HG03108 (cell line): ENCODE results near the gene RFX4.

Source experiments
- ATAC-seq: cut with Tn5 transposase; IDR thresholded peaks from one replicate; pipeline ENCODE4 v1.9.1; 2021; ENCODE audit warnings: moderate library complexity; ENCODE audit not compliant: unreplicated experiment

RFX4 gene

GRCh38 chr12:106758349-106759110, 175.7 kb downstream of the RFX4 start:
- no peak for ATAC-seq

DNA sequence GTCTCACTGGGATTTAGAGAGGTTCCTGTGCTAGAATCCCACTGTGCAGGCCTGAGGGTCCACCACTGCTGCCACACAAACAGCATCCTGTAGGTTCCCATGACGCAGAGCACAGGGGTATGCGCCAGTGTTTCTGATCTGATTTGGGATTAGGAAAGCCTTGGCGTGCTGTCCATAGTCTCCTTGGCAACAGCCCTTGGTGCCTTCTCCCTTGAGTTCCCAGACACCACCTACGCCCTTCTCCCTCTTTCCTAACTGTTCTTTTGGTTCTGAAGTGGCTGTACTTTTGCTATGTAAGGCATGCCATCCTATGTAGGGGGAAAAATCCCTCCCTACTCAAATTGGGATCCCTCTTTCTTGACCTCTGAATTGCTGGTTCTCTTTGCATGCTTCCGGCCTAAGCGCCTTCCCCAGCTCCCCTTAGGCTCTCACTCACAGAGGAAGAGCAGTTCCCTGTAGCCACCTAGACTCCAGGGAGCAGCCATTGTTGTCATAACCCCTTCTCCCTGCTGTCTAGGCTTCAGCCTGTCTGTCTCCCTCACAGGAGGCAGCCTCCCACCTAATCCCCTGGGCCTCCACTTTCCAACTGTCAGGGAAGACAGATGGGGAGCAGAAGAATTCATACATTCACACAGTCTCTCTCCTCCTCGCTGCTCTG, 176.9 kb downstream of the RFX4 start:
- no peak for ATAC-seq

- peak; percentile 96 for ATAC-seq
Measured at GRCh38 chr12:106760184-106760531, 177.4 kb downstream of the RFX4 start.

- ATAC-seq, result no peak
Measured at GRCh38 chr12:106764220-106764619, 181.4 kb downstream of the RFX4 start.

DNA sequence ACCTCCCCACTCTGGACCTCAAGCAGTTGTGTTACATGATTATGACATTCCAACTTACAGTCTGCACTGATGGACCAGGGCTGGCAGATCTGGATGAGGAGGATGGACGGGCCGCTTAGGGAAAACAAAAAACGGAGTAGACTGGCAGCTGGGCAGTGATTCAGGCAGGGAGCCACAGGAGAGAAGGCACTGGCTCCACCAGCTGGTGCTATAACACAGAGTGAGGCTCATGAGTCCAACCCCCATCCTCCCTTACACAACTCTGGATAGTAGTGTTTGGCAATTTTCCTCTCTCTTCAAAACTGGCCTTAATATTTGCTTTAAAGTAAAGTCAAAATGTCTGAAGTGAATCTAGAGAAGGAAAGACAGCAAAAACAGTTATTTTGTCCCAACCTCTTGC, 181.9 kb downstream of the RFX4 start:
- ATAC-seq, result no peak

DNA sequence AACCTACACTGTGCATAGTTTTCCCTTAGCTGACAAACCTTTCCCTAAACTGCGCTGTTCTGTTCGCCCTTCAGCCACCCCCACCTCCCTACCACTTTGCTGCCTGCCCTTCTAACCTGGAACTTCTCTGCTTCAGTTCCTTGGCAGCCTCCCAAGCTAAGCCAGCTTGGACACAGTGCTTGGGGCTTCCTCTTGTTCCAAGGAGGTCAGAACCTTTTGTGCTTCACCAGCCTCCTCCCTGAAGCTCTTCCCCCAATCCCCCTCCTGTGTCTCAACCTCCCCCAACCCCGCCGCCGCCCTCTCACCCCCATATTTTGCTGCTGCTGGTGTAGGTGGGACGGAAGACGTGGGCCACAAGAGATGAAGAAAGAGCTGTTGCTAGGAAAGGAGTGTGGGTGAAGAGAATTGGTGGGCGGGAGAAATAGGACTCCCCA, 183.6 kb downstream of the RFX4 start:
- no peak for ATAC-seq

GRCh38 chr12:106767206-106767605, 184.4 kb downstream of the RFX4 start:
- no peak for ATAC-seq

DNA sequence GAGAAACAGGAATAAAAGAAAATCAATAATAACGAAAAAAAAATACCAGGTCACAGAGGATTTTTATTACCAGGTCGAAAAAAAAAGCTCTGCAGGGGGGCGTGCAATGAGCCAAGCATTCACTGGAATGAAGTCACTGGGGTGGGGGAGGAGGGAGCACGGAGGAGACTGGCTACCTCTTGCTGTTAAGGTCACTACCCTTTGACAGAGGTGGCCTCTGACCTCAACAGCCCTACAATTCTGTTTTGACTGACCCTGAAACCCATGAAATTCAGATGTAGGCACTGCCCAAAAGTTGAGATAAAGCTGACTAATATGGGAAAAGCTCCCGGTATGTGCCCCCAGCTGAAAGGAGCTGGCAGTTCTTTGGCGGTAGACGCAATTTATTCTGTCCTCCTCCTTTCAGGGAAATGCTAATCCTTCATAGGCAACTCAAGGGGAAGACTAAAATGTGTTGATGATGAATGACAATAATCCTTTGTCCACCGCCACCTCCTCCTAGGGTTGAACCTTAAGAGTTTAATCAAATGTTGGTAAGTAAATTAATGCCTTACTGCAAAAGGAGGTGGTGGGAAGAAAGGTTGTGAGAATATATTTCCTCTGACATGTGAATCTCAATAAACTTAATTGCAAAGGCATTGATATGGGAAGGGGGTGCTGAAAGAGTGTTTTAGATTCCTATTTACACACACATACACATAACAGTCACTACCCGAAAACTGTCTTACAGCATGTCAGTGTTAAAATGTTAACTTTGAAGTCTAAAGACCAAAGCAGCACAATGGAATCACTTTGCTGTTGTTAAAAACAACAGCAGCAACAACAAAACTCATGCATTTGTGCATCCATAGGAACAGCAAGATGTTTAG, 185.4 kb downstream of the RFX4 start:
- no peak for ATAC-seq

GRCh38 chr12:106769078-106769477, 186.3 kb downstream of the RFX4 start:
- ATAC-seq, result no peak

DNA sequence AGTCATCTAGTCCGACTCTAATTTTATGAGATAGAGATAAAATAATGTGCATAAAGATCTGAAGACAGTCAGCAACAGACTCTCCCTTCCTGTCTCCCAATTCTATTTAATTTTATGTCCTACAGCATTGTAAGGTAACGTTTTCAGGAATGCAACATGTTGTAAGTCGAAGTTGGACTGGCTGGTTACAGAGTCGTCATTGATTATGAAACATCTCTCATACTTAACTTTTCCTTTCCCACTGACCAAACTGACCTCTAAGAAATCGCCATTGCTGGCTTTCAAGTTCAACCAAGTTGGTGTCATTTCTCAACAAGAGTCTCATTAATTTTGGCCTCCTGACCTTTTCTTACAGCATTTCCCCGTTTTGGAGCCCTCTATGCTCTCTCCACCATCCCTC, 186.7 kb downstream of the RFX4 start:
- no peak for ATAC-seq

DNA sequence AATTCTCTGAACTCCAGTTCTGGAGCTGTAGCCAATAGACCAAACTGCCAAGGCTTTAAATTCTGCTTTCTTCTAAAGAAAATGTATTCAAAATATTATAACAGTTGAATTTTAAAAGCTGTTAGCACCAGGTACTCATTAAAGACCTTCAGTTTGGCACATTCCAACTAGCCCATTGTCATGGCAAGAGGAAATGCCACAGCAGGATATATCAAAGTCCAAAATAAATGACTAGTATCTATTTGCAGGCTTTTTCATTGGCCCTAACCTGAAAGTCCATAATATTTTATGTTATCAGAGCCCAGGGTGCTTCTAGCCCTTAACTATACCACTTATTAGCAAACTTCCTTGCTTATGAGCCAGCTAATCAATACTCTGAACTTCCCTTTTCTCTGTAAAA, 188.6 kb downstream of the RFX4 start:
- ATAC-seq, result no peak

- ATAC-seq, result no peak
Measured at GRCh38 chr12:106773286-106774004, 190.6 kb downstream of the RFX4 start.

DNA sequence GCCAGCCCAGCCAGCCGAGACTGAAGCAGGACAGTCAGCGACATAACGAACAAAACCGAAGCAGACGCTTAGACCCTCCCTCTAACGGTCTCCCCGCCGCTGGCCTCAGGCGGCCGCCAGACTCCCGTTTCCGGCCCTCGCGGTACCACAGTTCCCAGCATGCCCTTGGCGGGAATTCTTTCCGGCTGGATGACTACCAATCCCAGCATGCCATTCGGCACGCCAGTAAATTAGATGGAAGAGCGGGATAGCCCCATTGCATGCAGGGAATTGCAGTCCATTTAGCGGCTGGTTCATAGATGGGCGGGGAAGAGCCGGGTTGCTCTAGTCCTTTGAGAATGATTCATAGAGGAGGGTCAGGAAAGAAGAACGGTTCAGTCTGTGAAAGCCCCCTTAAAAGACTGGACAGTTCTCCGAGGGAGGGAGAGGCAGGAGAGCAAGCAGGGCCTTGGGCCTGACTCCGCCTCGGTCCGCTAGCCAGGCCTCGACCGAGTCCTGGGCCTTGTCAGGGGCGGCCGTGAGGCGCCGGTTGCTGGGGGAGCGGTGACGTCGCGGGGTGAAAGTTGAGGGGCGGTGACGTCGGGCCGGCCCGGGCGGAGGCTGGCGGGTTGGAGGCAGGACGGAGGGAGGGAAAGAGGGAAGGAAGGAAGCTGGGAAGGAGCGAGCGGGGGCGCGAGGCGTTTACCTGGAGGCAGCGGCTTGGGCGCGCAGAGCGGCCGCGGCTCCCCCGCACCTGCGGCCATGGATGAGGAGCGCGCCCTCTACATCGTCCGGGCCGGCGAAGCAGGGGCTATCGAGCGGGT, 191.4 kb downstream of the RFX4 start, which contains the start of gene RIC8B:
Gene RIC8B, plus strand, starts transcription at position 678 of the 803 bp plus-strand sequence. Its CDS starts 64 bp downstream, at position 742.
- ATAC-seq, result peak; percentile 84

DNA sequence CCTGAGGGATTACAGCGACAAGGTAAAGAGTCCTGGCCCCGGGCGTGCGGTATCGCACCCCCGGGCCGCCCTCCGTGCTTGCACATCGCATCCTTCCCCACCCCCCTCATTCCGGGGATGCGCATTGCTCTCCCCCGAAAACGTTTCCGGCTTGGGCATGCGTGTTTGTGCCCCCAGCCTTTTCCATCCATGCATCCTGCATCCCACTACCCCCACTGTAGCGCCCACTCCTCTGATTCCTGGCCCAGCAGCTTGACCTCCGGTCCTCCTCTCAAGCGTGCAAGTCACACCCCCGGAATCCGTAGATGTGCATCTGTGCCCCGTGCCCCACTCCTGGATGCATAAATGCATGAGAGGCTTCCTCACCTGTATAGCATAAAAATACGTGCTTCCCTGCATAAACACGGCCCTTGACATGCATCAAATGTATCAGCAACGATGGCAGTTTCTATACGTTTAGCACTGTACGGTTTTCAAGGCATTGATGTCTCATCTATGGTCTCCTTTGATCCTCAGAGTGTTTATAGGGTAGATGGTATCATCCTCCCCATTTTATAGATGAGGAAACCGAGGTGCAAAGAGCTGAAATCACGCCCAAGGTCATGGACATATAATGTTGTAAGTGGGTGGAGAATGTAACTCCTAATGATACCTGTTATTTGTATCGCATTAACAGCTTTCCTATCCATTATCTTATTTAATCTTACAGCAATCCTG, 192.2 kb downstream of the RFX4 start:
- ATAC-seq, result peak; percentile 7

- no peak for ATAC-seq
Measured at GRCh38 chr12:106776897-106777296, 194.1 kb downstream of the RFX4 start.

DNA sequence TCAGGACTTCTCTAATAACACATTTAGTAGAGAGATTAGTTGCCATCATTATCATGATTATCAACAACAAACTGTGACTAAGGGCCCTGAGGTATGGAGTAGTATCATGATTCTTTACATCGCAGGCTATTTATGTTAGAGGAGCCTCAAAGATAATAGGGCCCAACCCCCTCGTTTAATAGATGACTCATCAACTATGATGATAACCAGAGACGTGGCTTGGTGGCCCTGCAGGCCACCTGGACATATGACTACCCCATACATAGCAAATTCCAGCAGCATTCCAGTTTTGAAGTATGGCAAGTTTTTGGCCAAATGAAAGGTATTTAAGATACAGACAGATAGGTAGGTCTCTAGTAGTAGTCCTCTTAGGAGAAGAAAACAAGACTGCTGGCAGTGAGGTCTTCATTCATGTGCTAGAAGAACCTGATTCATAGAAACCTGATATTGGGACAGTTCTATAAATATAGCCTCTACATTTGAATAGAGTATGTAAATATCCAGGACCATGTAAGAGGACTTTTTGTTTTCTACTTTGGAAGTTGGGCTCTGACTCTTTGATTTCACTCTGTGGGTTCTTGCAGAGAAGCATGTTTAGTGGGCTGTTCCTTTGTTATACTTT, 197.3 kb downstream of the RFX4 start:
- no peak for ATAC-seq

DNA sequence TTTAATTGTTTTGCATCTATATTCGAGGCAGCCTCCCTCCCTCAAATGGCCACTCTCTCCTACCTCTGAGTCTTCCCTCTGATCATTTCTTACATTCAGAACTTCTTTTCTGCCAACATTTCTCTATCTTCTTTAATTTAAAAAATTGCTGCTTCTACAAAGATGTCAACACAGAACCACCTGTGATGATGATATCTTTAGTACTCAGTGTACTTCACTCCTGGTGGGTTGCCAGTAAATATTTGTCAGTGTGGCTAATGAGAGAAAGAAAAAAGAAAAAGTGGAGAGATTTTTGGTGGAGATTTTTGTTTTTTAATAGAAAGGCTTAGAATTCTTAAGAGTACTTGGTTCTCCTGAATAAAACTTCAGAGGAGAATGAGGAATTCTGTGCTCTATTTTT, 199.8 kb downstream of the RFX4 start:
- no peak for ATAC-seq

DNA sequence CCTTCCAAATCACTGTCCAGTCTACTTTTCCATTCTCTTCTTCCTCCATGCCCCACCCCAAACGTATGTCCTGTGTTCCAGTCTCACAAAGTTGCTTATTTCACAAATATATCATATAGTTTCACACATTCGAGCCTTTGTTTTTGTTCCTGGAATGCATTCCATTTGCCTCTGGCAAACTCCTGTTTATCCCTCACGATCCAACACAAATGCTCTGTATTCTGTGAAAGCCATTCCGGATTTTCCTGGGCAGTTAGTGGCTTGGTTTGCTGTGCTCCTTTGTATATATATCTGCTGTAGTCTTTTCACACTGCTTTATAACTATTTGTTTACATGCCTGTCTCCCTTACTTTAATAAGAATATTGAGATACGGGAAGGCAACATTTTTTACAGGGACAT, 200.7 kb downstream of the RFX4 start:
- ATAC-seq, result no peak

- ATAC-seq, result no peak
Measured at GRCh38 chr12:106790020-106790419, 207.2 kb downstream of the RFX4 start.
